ENCODE results near the gene INSIG1.
A peak's percentile ranks its signal among the peaks of the same experiment; 100 is the strongest.

Gene INSIG1

GRCh38 chr7:155315977-155316376 is 18.3 kb downstream of the INSIG1 start:
- no peak overlapping the region for H3K4me3 ChIP-seq (replicated peaks in 1 of 2; ENCODE audit: low read depth in 2 of 2, low read length in 2 of 2)
- no peak for TF ChIP-seq CTCF (IDR thresholded peaks at IDR 0.05; ENCODE audit: low read depth, low read length)
- DNase-seq (ENCODE audit: low read depth in 2 of 2), result no peak

GRCh38 chr7:155316427-155317113 is 18.9 kb downstream of the INSIG1 start:
- TF ChIP-seq CTCF (IDR thresholded peaks at IDR 0.05; ENCODE audit: low read depth, low read length), result no peak
- H3K4me3 ChIP-seq (replicated peaks in 1 of 2; ENCODE audit: low read depth in 2 of 2, low read length in 2 of 2), result no peak overlapping the region
- no peak for DNase-seq (ENCODE audit: low read depth in 2 of 2)

GRCh38 chr7:155317114-155317434 is 19.4 kb downstream of the INSIG1 start:
- H3K4me3 ChIP-seq (replicated peaks in 1 of 2; ENCODE audit: low read depth in 2 of 2, low read length in 2 of 2), result no peak overlapping the region
- DNase-seq (ENCODE audit: low read depth in 2 of 2), result no peak
- TF ChIP-seq CTCF (IDR thresholded peaks at IDR 0.05; ENCODE audit: low read depth, low read length), result no peak

GRCh38 chr7:155318245-155318644 is 20.6 kb downstream of the INSIG1 start:
- H3K4me3 ChIP-seq (replicated peaks in 1 of 2; ENCODE audit: low read depth in 2 of 2, low read length in 2 of 2), result no peak overlapping the region
- no peak for TF ChIP-seq CTCF (IDR thresholded peaks at IDR 0.05; ENCODE audit: low read depth, low read length)
- no peak for DNase-seq (ENCODE audit: low read depth in 2 of 2)

GRCh38 chr7:155322530-155322929 is 24.9 kb downstream of the INSIG1 start:
- TF ChIP-seq CTCF (IDR thresholded peaks at IDR 0.05; ENCODE audit: low read depth, low read length), result no peak
- DNase-seq (ENCODE audit: low read depth in 2 of 2), result peak in 1 of 2 donors; percentile 63
- H3K4me3 ChIP-seq (replicated peaks in 1 of 2; ENCODE audit: low read depth in 2 of 2, low read length in 2 of 2), result no peak overlapping the region

- peak in 1 of 2 donors; percentile 44 for DNase-seq (ENCODE audit: low read depth in 2 of 2)
- TF ChIP-seq CTCF (IDR thresholded peaks at IDR 0.05; ENCODE audit: low read depth, low read length), result no peak
- H3K4me3 ChIP-seq (replicated peaks in 1 of 2; ENCODE audit: low read depth in 2 of 2, low read length in 2 of 2), result no peak overlapping the region
These were observed 25.4 kb downstream of the INSIG1 start for GRCh38 chr7:155323001-155323638.

All from cardiac fibroblast (primary cell).